Endothelial cell of umbilical vein (primary cell): Measurements from ENCODE around the gene PARP1. TPM values are rescaled to one million over a fixed set of nuclear protein-coding genes. Genes with fewer than 3 reads are reported as not detected.

ENCODE experiments used
- BruUV-seq: library from RNA; stranded (reverse); fragments of 400-500 nt; replicated peaks from 2 replicates; lab custom pipeline; 2021; lab: Mats Ljungman, UMichigan
- CTCF ChIA-PET: fragments of 300-600, 350-600 bp; sonication (Branson Sonifier 250); formaldehyde crosslinking; loops from one replicate; lab custom pipeline; 2021; ENCODE audit warnings: antibody characterized with exemption, inconsistent platforms; lab: Charles Lee
- POLR2A ChIA-PET: fragments of 300-600, 350-600 bp; sonication (Branson Sonifier 250); formaldehyde crosslinking; loops from one replicate; lab custom pipeline; 2021; ENCODE audit warnings: antibody characterized with exemption, inconsistent platforms; lab: Charles Lee
- DNase-seq: peaks from one replicate; pipeline ENCODE4 v3.0.0-alpha.2; 2011; ENCODE audit warnings: low read depth, low spot score
- FAIRE-seq: peaks from 2 replicates; lab custom pipeline; 2011; peaks lifted over from hg19 to GRCh38; lab: Jason Lieb, UNC
- H2AFZ ChIP-seq: 2 replicates; pipeline ENCODE4 v1.6.0; 2012; ENCODE audit warnings: low read depth, low read length, control low read depth, inconsistent platforms
- H3K27ac ChIP-seq: 2 replicates; pipeline ENCODE4 v1.5.1; 2011; ENCODE audit warnings: low read depth, mild to moderate bottlenecking, control low read depth, low read length, moderate library complexity; ENCODE audit not compliant: insufficient read depth
- H3K27me3 ChIP-seq, 2 experiments: 2 replicates each; pipeline versions ENCODE4 v1.6.0 to v1.6.1; 2011; ENCODE audit warnings: low read length in 2 of 2, mixed read lengths in 1 of 2; ENCODE audit not compliant: control insufficient read depth in 2 of 2, insufficient read depth in 2 of 2
- H3K36me3 ChIP-seq, 2 experiments: 2 replicates in 1 of 2; 3 replicates in 1 of 2; pipeline ENCODE4 v1.5.1; 2011; ENCODE audit warnings: low read length in 2 of 2, mild to moderate bottlenecking in 1 of 2, moderate library complexity in 1 of 2; ENCODE audit not compliant: control insufficient read depth in 2 of 2, insufficient read depth in 2 of 2; ENCODE audit errors: extremely low read depth in 1 of 2
- H3K4me1 ChIP-seq: 3 replicates; pipeline ENCODE4 v1.5.1; 2011; ENCODE audit warnings: mild to moderate bottlenecking, low read length; ENCODE audit not compliant: control insufficient read depth, insufficient read depth; ENCODE audit errors: extremely low read depth
- H3K4me2 ChIP-seq: 2 replicates; pipeline ENCODE4 v1.6.1; 2011; ENCODE audit warnings: low read length, control low read depth, mixed read lengths; ENCODE audit not compliant: insufficient read depth
- H3K4me3 ChIP-seq, 3 experiments: fragments of 200-600 bp in 1 of 3; sonication (generic), shearing (Covaris generic) in 1 of 3; replicated peaks in 1 of 3; 2 replicates each; pipeline ENCODE4 v1.5.1; 2011 to 2016; ENCODE audit warnings: control low read depth in 3 of 3, low read length in 3 of 3, mild to moderate bottlenecking in 2 of 3, inconsistent platforms in 1 of 3, low read depth in 1 of 3, moderate library complexity in 1 of 3; ENCODE audit not compliant: insufficient read depth in 1 of 3
- H3K79me2 ChIP-seq: 2 replicates; pipeline ENCODE4 v1.6.0; 2012; ENCODE audit warnings: low read length, inconsistent platforms; ENCODE audit not compliant: control insufficient read depth, insufficient read depth
- H3K9ac ChIP-seq: replicated peaks from 2 replicates; pipeline ENCODE3; 2011; ENCODE audit warnings: low read length, control low read depth; ENCODE audit not compliant: insufficient read depth; ENCODE audit errors: extremely low read depth
- H3K9me1 ChIP-seq: replicated peaks from 3 replicates; pipeline ENCODE4 v1.6.0; 2011; ENCODE audit warnings: mild to moderate bottlenecking, low read length; ENCODE audit not compliant: control insufficient read depth, insufficient read depth; ENCODE audit errors: extremely low read depth
- H3K9me3 ChIP-seq: replicated peaks from 2 replicates; pipeline ENCODE4 v1.5.1; 2012; ENCODE audit warnings: low read length, inconsistent platforms; ENCODE audit not compliant: control insufficient read depth, insufficient read depth
- H4K20me1 ChIP-seq: replicated peaks from 2 replicates; pipeline ENCODE3; 2011; ENCODE audit warnings: mild to moderate bottlenecking, low read length; ENCODE audit not compliant: control insufficient read depth, insufficient read depth; ENCODE audit errors: extremely low read depth
- CTCF ChIP-seq, 2 donors: IDR thresholded peaks; 1 replicate in 1 of 2; 2 replicates in 1 of 2; pipeline ENCODE4 v1.5.1; 2011; ENCODE audit warnings: low read length in 2 of 2, mild to moderate bottlenecking in 2 of 2, moderate library complexity in 2 of 2, control low read depth in 1 of 2, inconsistent platforms in 1 of 2, low read depth in 1 of 2; ENCODE audit not compliant: insufficient read depth in 1 of 2; ENCODE audit errors: extremely low read depth in 1 of 2
- EZH2 ChIP-seq: IDR thresholded peaks from 2 replicates; pipeline ENCODE4 v1.6.1; 2012; ENCODE audit warnings: borderline replicate concordance, low read depth, mild to moderate bottlenecking, moderate library complexity, low read length, inconsistent platforms; ENCODE audit not compliant: severe bottlenecking
- FOS ChIP-seq: IDR thresholded peaks from 2 replicates; pipeline ENCODE4 v1.6.1; 2011; ENCODE audit warnings: mild to moderate bottlenecking, low read length, moderate library complexity, borderline replicate concordance; ENCODE audit not compliant: insufficient read depth
- GATA2 ChIP-seq: IDR thresholded peaks from 2 replicates; pipeline ENCODE4 v1.7.0; 2011; ENCODE audit warnings: low read depth, mild to moderate bottlenecking, moderate library complexity, mixed read lengths, low read length; ENCODE audit not compliant: insufficient read length, insufficient read depth
- JUN ChIP-seq: IDR thresholded peaks from 2 replicates; pipeline ENCODE4 v1.6.1; 2011; ENCODE audit warnings: borderline replicate concordance, low read depth; ENCODE audit not compliant: insufficient read length, insufficient read depth
- MYC ChIP-seq: IDR thresholded peaks from one replicate; pipeline ENCODE4 v1.6.1; 2011; ENCODE audit warnings: mild to moderate bottlenecking, low read depth, low read length
- POLR2A ChIP-seq: IDR thresholded peaks from 2 replicates; pipeline ENCODE4 v1.6.1; 2012; ENCODE audit warnings: low read depth, mild to moderate bottlenecking, control low read depth, low read length
- POLR2AphosphoS5 ChIP-seq: IDR thresholded peaks from 2 replicates; pipeline ENCODE4 v1.6.1; 2012; ENCODE audit warnings: low read depth, mild to moderate bottlenecking, control low read depth, low read length, moderate library complexity; ENCODE audit not compliant: insufficient read depth
- dilution Hi-C: fragments of 300-500 bp; cut with MboI; formaldehyde crosslinking; loops from one replicate; pipeline ENCODE4 v1.15.0; 2019; ENCODE audit warnings: low sequenced_read_pairs; ENCODE audit not compliant: extremely low pct_ligation_motif_present
- intact Hi-C: fragments of 100-400 bp; cut with micrococcal nuclease; formaldehyde crosslinking; loops from one replicate; pipeline ENCODE4 v1.10.0; 2022
- polyA plus RNA-seq, 4 experiments: library from polyadenylated mRNA; depleted of rRNA in 3 of 4; stranded (reverse) in 3 of 4; unstranded in 1 of 4; fragments of >200 nt; gene quantifications; 2 replicates each; pipeline versions ENCODE4 v1.2.1 to v1.2.3, GENCODE V29; 2011 to 2012; ENCODE audit warnings: missing spikeins in 1 of 4
- total RNA-seq: library from RNA; stranded (reverse); gene quantifications from 2 replicates; pipeline ENCODE4 v1.2.3, GENCODE V29; 2021
- TF ChIP-seq, protein P1 (sequence below): IDR thresholded peaks from 2 replicates; pipeline ENCODE4 v1.6.1; 2011; ENCODE audit not compliant: insufficient read depth, insufficient read length

PARP1 gene
- total and polyA plus RNA-seq, 2 donors (not counting 3 experiments of a cell fraction or from before 2014, with no cell fraction given) = 136 to 160 TPM

DNA sequence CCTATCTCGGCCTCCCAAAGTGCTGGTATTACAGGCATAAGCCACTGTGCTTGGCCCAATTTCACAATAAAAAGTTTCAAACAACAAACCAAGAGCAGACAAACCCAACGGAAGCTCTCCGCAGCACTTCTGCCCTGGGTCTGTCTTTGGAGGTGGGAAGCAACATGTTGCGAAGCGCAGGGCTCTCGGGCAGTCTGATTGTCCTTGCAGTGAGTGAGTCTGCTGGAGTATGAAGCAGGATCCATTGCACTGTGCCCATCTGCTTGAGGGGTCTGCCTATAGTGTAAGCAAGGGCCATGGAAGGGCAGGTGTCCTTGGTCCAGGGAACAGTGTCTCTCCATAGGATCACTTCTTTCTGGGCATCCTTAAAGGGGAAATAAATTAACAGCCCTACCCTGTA lies 14.6 kb upstream of the PARP1 start:
- no peaks in the 10 kb centered on the region for H3K36me3 ChIP-seq
- H4K20me1 ChIP-seq = no peaks in the 10 kb centered on the region
- H2AFZ ChIP-seq = no peak overlapping the region
- BruUV-seq = no TSS peak
- no peaks in the 10 kb centered on the region for H3K9me3 ChIP-seq
- H3K4me2 ChIP-seq = no peak overlapping the region
- no peak overlapping the region for H3K9ac ChIP-seq
- dilution Hi-C loops (no loop called here), intact Hi-C loops (no loop called here)
- FAIRE-seq = no peak
- no peaks in the 10 kb centered on the region for H3K9me1 ChIP-seq
- no peaks in the 10 kb centered on the region for H3K4me1 ChIP-seq
- ChIA-PET POLR2A (no interaction called here), CTCF (interaction anchor here (7.4 kb wide), 1 partner anchor 15 kb away, joined by 29 read pairs; the partner anchor contains the start of gene PARP1)
- H3K27me3 ChIP-seq = peaks cover 5 to 8% of the 10 kb centered on the region in 2 experiments
- H3K79me2 ChIP-seq = no peaks in the 10 kb centered on the region
- H3K27ac ChIP-seq = no peak overlapping the region
- TF ChIP-seq, protein P1, sequence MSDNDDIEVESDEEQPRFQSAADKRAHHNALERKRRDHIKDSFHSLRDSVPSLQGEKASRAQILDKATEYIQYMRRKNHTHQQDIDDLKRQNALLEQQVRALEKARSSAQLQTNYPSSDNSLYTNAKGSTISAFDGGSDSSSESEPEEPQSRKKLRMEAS = no peak
- TF ChIP-seq POLR2AphosphoS5 (no peak), EZH2 (no peak), JUN (no peak), CTCF (IDR thresholded peaks at IDR 0.05; ENCODE audit: extremely low read depth in 1 of 2, insufficient read depth in 1 of 2, low read depth in 1 of 2, low read length in 2 of 2) (no peak), POLR2A (no peak), MYC (no peak), GATA2 (no peak), FOS (no peak)
- no peak overlapping the region for H3K4me3 ChIP-seq
- DNase-seq = no peak
